SK-N-SH treated with all-trans-retinoic acid at 6 μM for 48 hours (cell line): ENCODE results near the gene DOC2B.

ENCODE experiments used
- ATAC-seq: fragments of 200-7000 bp; cut with Tn5 transposase; 3 replicates; pipeline ENCODE4 v1.9.1; 2020; ENCODE audit warnings: mild to moderate bottlenecking, moderate library complexity
- ARNTL ChIP-seq: fragments of 450-650 bp; formaldehyde crosslinking; IDR thresholded peaks from 2 replicates; pipeline ENCODE4 v1.5.0; 2020; ENCODE audit warnings: low read depth, mild to moderate bottlenecking, moderate library complexity, borderline replicate concordance
- BACH2 ChIP-seq: fragments of 250-450 bp; sonication (Bioruptor Pico); IDR thresholded peaks from 2 replicates; pipeline ENCODE4 v1.9.0; 2021; ENCODE audit warnings: mild to moderate bottlenecking, borderline replicate concordance
- CREB5 ChIP-seq: fragments of 250-450 bp; sonication (Bioruptor Pico); IDR thresholded peaks from 2 replicates; pipeline ENCODE4 v1.5.1; 2020; ENCODE audit warnings: low read depth, mild to moderate bottlenecking, moderate library complexity
- CSDC2 ChIP-seq: fragments of 250-450 bp; sonication (Bioruptor Pico); IDR thresholded peaks from 2 replicates; pipeline ENCODE4 v1.5.0; 2020; ENCODE audit warnings: mild to moderate bottlenecking, moderate library complexity
- CSRNP3 ChIP-seq: fragments of 250-450 bp; sonication (Bioruptor Pico); IDR thresholded peaks from 2 replicates; pipeline ENCODE4 v1.5.1; 2021; ENCODE audit warnings: mild to moderate bottlenecking, moderate library complexity
- ESRRG ChIP-seq: fragments of 250-450 bp; sonication (Bioruptor Pico); IDR thresholded peaks from 2 replicates; pipeline ENCODE4 v1.6.1; 2021; ENCODE audit warnings: mild to moderate bottlenecking
- GLIS3 ChIP-seq: fragments of 250-450 bp; sonication (Bioruptor Pico); IDR thresholded peaks from 2 replicates; pipeline ENCODE4 v1.5.0; 2020; ENCODE audit warnings: mild to moderate bottlenecking, moderate library complexity
- ISL1 ChIP-seq: fragments of 250-450 bp; sonication (Bioruptor Pico); IDR thresholded peaks from 2 replicates; pipeline ENCODE4 v2.1.2; 2022; ENCODE audit warnings: mild to moderate bottlenecking, moderate library complexity
- OSR1 ChIP-seq: fragments of 250-450 bp; sonication (Bioruptor Pico); IDR thresholded peaks from 2 replicates; pipeline ENCODE4 v1.8.0; 2022; ENCODE audit warnings: moderate library complexity, mild to moderate bottlenecking, inconsistent platforms
- PATZ1 ChIP-seq: fragments of 250-450 bp; sonication (Bioruptor Pico); IDR thresholded peaks from 2 replicates; pipeline ENCODE4 v1.8.0; 2020; ENCODE audit warnings: mild to moderate bottlenecking, moderate library complexity, borderline replicate concordance
- POU6F1 ChIP-seq: fragments of 250-450 bp; sonication (Bioruptor Pico); IDR thresholded peaks from 2 replicates; pipeline ENCODE4 v1.8.0; 2021; ENCODE audit warnings: low read depth, mild to moderate bottlenecking, moderate library complexity, borderline replicate concordance
- PPARA ChIP-seq: fragments of 250-450 bp; sonication (Bioruptor Pico); IDR thresholded peaks from 2 replicates; pipeline ENCODE4 v1.5.0; 2020; ENCODE audit warnings: mild to moderate bottlenecking, borderline replicate concordance
- RARB ChIP-seq: fragments of 250-450 bp; sonication (Bioruptor Pico); IDR thresholded peaks from 2 replicates; pipeline ENCODE4 v1.8.0; 2021; ENCODE audit warnings: mild to moderate bottlenecking, moderate library complexity
- SNAI2 ChIP-seq: fragments of 250-450 bp; sonication (Bioruptor Pico); IDR thresholded peaks from 2 replicates; pipeline ENCODE4 v1.5.0; 2020; ENCODE audit warnings: mild to moderate bottlenecking, moderate library complexity
- TCF4 ChIP-seq: fragments of 250-450 bp; sonication (Bioruptor Pico); IDR thresholded peaks from 2 replicates; pipeline ENCODE4 v1.8.0; 2021; ENCODE audit warnings: mild to moderate bottlenecking, moderate library complexity, borderline replicate concordance
- TOX ChIP-seq: fragments of 250-450 bp; sonication (Bioruptor Pico); IDR thresholded peaks from 2 replicates; pipeline ENCODE4 v1.8.0; 2021; ENCODE audit warnings: mild to moderate bottlenecking, moderate library complexity, borderline replicate concordance
- TSHZ2 ChIP-seq: fragments of 250-450 bp; sonication (Bioruptor Pico); IDR thresholded peaks from 2 replicates; pipeline ENCODE4 v1.5.0; 2020; ENCODE audit warnings: mild to moderate bottlenecking, moderate library complexity
- ZC3H10 ChIP-seq: fragments of 250-450 bp; sonication (Bioruptor Pico); IDR thresholded peaks from 2 replicates; pipeline ENCODE4 v1.5.1; 2021; ENCODE audit warnings: mild to moderate bottlenecking, moderate library complexity
- ZFP3 ChIP-seq: fragments of 250-450 bp; sonication (Bioruptor Pico); IDR thresholded peaks from 2 replicates; pipeline ENCODE4 v1.5.0; 2020; ENCODE audit warnings: mild to moderate bottlenecking, moderate library complexity
- ZFP30 ChIP-seq: fragments of 450-650 bp; formaldehyde crosslinking; IDR thresholded peaks from 2 replicates; pipeline ENCODE4 v1.5.0; 2022; ENCODE audit warnings: mild to moderate bottlenecking, moderate library complexity
- ZNF565 ChIP-seq: fragments of 450-650 bp; formaldehyde crosslinking; conservative IDR thresholded peaks from 2 replicates; pipeline ENCODE4 v1.5.0; 2020; ENCODE audit warnings: low read depth, mild to moderate bottlenecking, moderate library complexity
- ZNF70 ChIP-seq: fragments of 450-650 bp; formaldehyde crosslinking; IDR thresholded peaks from 2 replicates; pipeline ENCODE4 v1.5.0; 2020; ENCODE audit warnings: mild to moderate bottlenecking, moderate library complexity
- ZNF8 ChIP-seq: fragments of 450-650 bp; formaldehyde crosslinking; IDR thresholded peaks from 2 replicates; pipeline ENCODE4 v1.5.0; 2020; ENCODE audit warnings: mild to moderate bottlenecking, moderate library complexity

The DOC2B gene

GRCh38 chr17:227078-227945 lies 45.9 kb upstream of the DOC2B start:
- TF ChIP-seq ESRRG (CRISPR knock-in tag) (no peak), ARNTL (no peak), ZNF70 (no peak), TCF4 (no peak), GLIS3 (CRISPR knock-in tag) (no peak), TOX (no peak), CSDC2 (CRISPR knock-in tag) (no peak), BACH2 (CRISPR knock-in tag) (no peak), OSR1 (CRISPR knock-in tag) (no peak), POU6F1 (CRISPR knock-in tag) (no peak), SNAI2 (CRISPR knock-in tag) (no peak), ZNF8 (no peak), PPARA (CRISPR knock-in tag) (no peak), TSHZ2 (no peak), PATZ1 (CRISPR knock-in tag) (no peak), ZC3H10 (CRISPR knock-in tag) (no peak), ZFP3 (no peak), ZNF565 (CRISPR knock-in tag) (no peak), CSRNP3 (CRISPR knock-in tag) (no peak), ISL1 (CRISPR knock-in tag) (no peak)
- ATAC-seq: no peak

GRCh38 chr17:226108-227077 lies 44.9 kb upstream of the DOC2B start:
- ATAC-seq: no peak
- TF ChIP-seq ZC3H10 (CRISPR knock-in tag): no peak
- no peak for TF ChIP-seq PPARA (CRISPR knock-in tag)
- TF ChIP-seq RARB (CRISPR knock-in tag): no peak
- TF ChIP-seq TCF4: no peak
- TF ChIP-seq TOX: no peak
- no peak for TF ChIP-seq GLIS3 (CRISPR knock-in tag)
- TF ChIP-seq SNAI2 (CRISPR knock-in tag): no peak
- TF ChIP-seq, all 23 proteins: peak for 0

- ATAC-seq: no peak
- TF ChIP-seq ZFP30 (CRISPR knock-in tag) (no peak), ZFP3 (no peak), TSHZ2 (no peak), ARNTL (no peak), CREB5 (CRISPR knock-in tag) (no peak), BACH2 (CRISPR knock-in tag) (no peak), GLIS3 (CRISPR knock-in tag) (no peak), ZNF8 (no peak), PPARA (CRISPR knock-in tag) (no peak), ZNF70 (no peak), SNAI2 (CRISPR knock-in tag) (no peak)
These were observed 44.1 kb upstream of the DOC2B start for GRCh38 chr17:225551-225950.
